HG03565 (cell line): ENCODE measurements around the gene NAV2.

Source experiments
- ATAC-seq: cut with Tn5 transposase; IDR thresholded peaks from one replicate; pipeline ENCODE4 v1.9.1; 2021; ENCODE audit warnings: mild to moderate bottlenecking, moderate library complexity; ENCODE audit not compliant: unreplicated experiment

Gene NAV2

GRCh38 chr11:20030472-20030871 lies 317.8 kb downstream of the NAV2 start:
- ATAC-seq, result no peak

- ATAC-seq, result no peak
These were observed 318.7 kb downstream of the NAV2 start for GRCh38 chr11:20031155-20032001.

GRCh38 chr11:20032127-20032526 lies 319.5 kb downstream of the NAV2 start:
- no peak for ATAC-seq

DNA sequence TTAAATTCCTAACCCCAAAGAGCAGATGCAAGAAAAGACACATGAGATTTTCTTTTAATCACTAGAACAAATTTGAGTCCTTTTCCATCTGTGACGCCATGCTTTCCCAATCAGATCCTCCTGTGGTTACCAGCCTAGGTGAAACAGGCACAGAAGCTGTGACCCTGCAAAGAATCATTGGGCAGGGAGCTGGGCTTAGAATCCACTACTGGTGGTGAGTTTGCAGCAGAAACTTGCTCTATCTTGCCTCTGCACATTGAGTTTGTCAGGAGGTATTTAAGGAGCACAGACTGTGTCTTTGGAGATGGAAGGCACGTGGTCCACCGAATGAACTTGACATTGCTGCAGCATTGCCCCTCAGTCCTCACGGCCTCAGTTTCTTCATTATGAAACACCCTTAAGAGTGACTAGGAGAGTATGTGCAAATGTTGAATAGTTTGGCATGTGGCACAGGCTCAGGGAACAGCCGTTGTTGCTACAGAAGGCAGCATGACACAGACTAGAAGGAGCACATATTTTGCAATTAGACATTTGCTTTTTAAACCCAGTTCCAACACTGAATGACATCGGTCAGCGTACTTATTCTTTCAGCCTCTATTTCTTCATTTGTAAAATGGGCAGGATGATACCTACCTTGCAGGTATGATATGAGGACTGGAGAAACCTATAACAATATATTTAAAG lies 320.1 kb downstream of the NAV2 start:
- ATAC-seq, result no peak

GRCh38 chr11:20033806-20034205 lies 321.2 kb downstream of the NAV2 start:
- no peak for ATAC-seq

- no peak for ATAC-seq
These were observed 322.3 kb downstream of the NAV2 start for GRCh38 chr11:20034941-20035340.

DNA sequence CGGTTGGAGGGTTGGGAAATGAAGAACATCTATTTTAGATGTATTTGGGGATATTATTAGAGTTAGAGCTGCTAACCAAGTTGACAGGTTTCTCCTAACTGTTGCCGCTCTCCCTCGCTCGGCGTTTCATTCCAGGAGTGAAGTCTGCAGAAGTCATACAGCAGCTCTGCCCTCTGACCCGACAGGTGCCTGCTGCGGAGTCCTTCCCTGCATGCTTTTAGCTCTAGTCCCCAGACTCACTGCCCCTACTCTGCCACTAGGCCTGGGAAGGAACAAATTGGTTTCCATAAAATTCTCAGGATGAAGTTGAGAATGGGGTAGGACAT lies 322.7 kb downstream of the NAV2 start:
- ATAC-seq, result no peak

GRCh38 chr11:20035701-20036601 lies 323.3 kb downstream of the NAV2 start:
- ATAC-seq, result no peak

- no peak for ATAC-seq
These were observed 324.1 kb downstream of the NAV2 start for GRCh38 chr11:20036626-20037335.

- ATAC-seq, result no peak
These were observed 324.9 kb downstream of the NAV2 start for GRCh38 chr11:20037396-20038153.

GRCh38 chr11:20038412-20038811 lies 325.8 kb downstream of the NAV2 start:
- no peak for ATAC-seq

- ATAC-seq, result no peak
These were observed 326.3 kb downstream of the NAV2 start for GRCh38 chr11:20038972-20039371.

DNA sequence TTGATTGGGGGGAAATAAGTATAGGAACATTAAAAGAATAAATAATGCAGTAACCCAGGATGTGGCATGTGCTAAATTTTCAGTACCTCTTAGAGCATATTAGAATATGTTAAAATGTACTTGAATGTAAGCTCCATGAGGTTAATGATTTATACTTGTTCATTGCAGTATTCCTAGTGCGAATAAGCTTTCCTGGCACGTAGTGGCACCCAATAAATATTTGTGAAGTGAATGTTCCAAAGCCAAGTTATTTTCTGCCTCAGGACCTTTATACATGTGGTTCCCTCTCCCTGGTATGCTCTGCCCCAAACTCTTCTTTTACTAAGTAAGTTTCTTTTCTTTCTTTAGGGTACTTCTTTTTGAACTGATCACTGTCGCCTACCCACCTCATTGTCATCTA lies 328.9 kb downstream of the NAV2 start:
- no peak for ATAC-seq

- ATAC-seq, result no peak
These were observed 329.5 kb downstream of the NAV2 start for GRCh38 chr11:20042045-20042639.

DNA sequence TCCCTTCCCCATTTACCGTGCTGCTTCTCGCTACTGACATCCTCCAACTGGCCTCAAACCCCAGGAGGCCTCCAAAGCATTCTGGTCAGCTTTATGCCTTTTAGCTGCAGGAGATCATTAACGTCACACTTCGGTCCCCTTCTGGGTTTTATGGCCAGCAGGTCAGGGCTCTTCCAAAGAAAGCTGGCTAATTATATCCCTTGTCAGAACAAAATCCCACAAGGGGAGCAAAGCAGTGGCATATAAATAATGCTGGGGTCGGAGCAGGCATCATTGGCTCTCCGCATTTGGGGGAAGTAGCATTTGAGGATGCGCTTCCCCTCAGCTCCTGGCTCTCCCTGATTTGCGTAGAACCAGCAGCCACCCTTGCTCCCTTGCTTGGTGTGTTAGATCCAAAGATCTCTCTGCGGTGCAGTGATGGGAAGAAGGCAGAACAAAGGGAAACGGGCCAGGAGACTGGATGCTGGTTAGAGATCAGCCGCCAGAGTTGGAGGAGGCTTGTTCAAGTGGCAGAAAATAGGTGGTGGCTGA lies 330.2 kb downstream of the NAV2 start:
- ATAC-seq, result no peak

DNA sequence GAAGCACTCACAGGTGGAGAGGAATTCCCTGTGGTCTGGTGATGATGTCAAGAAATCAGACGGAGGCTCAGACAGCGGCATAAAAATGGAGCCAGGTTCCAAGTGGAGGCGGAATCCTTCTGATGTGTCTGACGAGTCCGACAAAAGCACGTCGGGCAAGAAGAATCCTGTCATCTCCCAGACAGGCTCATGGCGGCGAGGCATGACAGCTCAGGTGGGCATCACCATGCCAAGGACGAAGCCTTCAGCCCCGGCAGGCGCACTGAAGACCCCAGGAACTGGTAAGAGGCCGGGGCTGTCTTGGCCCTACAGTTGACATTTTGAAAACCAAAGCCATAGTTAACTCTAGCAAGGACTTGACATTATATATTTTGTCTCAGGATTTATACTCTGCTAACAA lies 331.4 kb downstream of the NAV2 start:
- no peak for ATAC-seq

DNA sequence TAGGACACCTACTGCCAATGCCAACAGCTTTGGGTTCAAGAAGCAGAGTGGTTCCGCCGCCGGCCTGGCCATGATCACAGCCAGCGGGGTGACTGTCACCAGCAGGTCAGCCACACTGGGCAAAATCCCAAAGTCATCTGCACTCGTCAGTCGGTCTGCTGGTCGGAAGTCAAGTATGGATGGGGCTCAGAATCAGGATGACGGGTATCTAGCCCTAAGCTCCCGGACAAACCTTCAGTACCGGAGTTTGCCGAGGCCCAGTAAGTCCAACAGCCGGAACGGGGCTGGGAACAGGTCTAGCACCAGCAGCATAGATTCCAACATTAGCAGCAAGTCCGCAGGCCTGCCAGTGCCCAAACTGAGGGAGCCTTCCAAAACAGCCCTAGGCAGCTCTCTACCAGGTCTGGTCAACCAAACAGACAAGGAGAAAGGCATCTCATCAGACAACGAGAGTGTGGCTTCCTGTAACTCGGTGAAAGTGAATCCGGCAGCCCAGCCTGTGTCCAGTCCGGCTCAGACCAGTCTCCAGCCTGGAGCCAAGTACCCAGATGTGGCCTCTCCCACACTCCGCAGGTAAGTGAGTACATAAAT lies 332.6 kb downstream of the NAV2 start:
- ATAC-seq, result no peak

DNA sequence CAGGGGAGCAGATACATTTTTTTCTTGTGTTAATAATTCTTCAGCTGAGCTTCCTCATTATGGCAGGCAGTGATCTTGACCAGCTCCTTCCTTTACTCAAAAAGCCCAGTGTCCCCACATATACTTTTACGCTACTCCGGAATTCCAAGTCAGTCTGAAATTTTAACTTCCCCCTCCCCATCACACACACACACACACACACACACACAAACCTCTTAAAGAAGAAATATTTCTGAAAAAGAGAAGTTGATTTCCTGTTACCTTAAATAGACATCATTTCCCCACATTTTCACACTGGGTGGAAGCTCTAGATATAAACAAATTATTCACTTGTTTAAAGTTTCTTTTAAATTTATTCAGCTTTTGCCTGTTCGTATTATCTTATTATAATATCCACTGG lies 333.8 kb downstream of the NAV2 start:
- ATAC-seq, result no peak
